OCI-LY7 (cell line): Measurements from ENCODE around the gene NDUFA13.

ENCODE experiments used
- CTCF ChIP-seq: fragments of 200-600 bp; sonication (generic); conservative IDR thresholded peaks from 2 replicates; pipeline ENCODE4 v1.5.1; 2014; ENCODE audit warnings: mild to moderate bottlenecking, antibody characterized with exemption, low read length, moderate library complexity, mixed read lengths
- EZH2phosphoT487 ChIP-seq: fragments of 200-600 bp; sonication (generic); IDR thresholded peaks from 2 replicates; pipeline ENCODE4 v1.6.1; 2018; ENCODE audit warnings: low read depth, borderline replicate concordance, mild to moderate bottlenecking, mixed run types, antibody characterized with exemption, low read length, moderate library complexity, mixed read lengths

DNA sequence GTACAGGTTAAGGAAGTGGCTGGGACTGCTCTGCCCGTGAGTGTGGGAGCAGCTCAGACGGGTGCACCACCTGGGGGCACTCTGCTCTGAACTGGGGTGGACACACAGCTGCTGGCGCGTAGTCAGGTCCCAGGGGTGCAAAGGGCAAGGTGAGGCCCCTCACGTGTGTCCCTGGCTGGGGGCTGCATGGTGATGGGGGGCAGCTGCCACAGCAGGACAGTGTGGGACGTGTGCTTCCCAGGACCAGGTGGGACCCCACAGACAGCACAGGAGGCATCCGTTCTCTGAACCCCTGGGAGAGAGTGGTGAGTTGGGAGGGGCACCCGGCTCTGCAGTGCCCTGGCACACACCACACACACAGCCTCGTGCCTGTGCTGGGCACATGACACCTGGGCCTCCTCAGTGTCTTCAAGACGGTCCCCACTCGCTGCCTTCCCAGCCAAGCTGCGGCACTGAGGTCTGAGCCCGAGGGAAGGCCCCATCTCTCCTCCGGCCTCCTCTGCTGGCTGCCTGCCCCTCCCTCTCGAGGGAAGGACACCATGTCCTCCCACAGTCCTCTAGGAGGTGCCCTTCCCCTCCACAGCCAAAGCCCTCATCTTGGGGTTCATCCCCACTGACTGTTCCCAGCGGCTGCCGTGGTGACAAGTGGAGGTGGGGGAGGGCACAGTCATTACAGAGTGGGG, 46.8 kb downstream of the NDUFA13 start:
- TF ChIP-seq CTCF (no peak), EZH2phosphoT487 (no peak)
